NCI-H1048 (cell line): ENCODE data around the gene TXNIP.

ENCODE experiments used
- DNase-seq: peaks from one replicate; lab custom pipeline; 2025; lab: John Stamatoyannopoulos, UW

The TXNIP gene

GRCh38 chr1:145985502-145986439, 10.6 kb downstream of the TXNIP start:
- no peak for DNase-seq

GRCh38 chr1:145985129-145985501, 11.3 kb downstream of the TXNIP start:
- DNase-seq = no peak

GRCh38 chr1:145983960-145984830, 12.2 kb downstream of the TXNIP start:
- DNase-seq = no peak

GRCh38 chr1:145983206-145983675, 13.1 kb downstream of the TXNIP start:
- no peak for DNase-seq

- no peak for DNase-seq
Measured at GRCh38 chr1:145982010-145982723, 14.2 kb downstream of the TXNIP start.

- no peak for DNase-seq
Measured at GRCh38 chr1:145980457-145980994, 15.9 kb downstream of the TXNIP start.

- DNase-seq = no peak
Measured at GRCh38 chr1:145979746-145980456, 16.5 kb downstream of the TXNIP start.

- peak; percentile 94 for DNase-seq
Measured at GRCh38 chr1:145978854-145979745, 17.3 kb downstream of the TXNIP start.

GRCh38 chr1:145978471-145978853, 17.9 kb downstream of the TXNIP start:
- DNase-seq = no peak

- DNase-seq = peak; percentile 75
Measured at GRCh38 chr1:145977486-145978470, 18.6 kb downstream of the TXNIP start.

GRCh38 chr1:145977016-145977415, 19.4 kb downstream of the TXNIP start:
- DNase-seq = no peak

GRCh38 chr1:145975216-145975615, 21.2 kb downstream of the TXNIP start:
- no peak for DNase-seq

GRCh38 chr1:145974721-145975120, 21.7 kb downstream of the TXNIP start:
- no peak for DNase-seq

GRCh38 chr1:145972580-145972979, 23.8 kb downstream of the TXNIP start:
- no peak for DNase-seq

GRCh38 chr1:145967288-145967687, 29.1 kb downstream of the TXNIP start:
- DNase-seq = no peak

GRCh38 chr1:145965119-145965744, 31.1 kb downstream of the TXNIP start:
- no peak for DNase-seq

- peak; percentile 87 for DNase-seq
Measured at GRCh38 chr1:145964328-145965118, 31.9 kb downstream of the TXNIP start, which contains the start of the genes ANKRD34A and POLR3GL. TSS of gene ANKRD34A (minus strand) at chr1:145964575. CDS start at chr1:145961759, 2,816 bp downstream. TSS of gene POLR3GL (plus strand) at chr1:145964690. CDS start at chr1:145974866, 10,176 bp downstream.
